ENCODE measurements around the gene CSF2.

Gene CSF2

GRCh38 chr5:132067941-132068808 lies 5.4 kb upstream of the CSF2 start:
- DNase-seq (ENCODE audit: low spot score): no peak

DNA sequence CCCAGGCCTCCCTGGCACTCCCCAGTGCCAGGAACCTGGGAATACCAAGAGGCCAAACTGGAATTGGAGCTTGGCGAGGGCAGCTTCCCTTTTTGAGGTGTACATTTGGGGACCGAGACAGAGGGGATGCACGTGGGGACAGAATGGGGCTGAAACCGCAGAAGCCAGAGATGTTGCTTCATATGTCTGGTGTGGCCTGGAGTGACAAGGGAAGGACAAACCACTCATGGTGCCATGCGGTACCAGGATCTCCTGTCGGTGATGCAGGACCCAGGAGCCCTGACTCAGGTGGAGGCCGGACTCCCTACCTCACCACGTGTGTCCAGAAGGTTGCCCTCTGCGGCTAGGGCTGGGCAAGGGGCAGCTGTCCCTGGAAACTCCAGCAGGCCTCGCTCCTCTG lies 4.0 kb upstream of the CSF2 start:
- DNase-seq (ENCODE audit: low spot score): no peak

- no peak for DNase-seq (ENCODE audit: low spot score)
These were observed 3.6 kb upstream of the CSF2 start for GRCh38 chr5:132069994-132070393.

DNA sequence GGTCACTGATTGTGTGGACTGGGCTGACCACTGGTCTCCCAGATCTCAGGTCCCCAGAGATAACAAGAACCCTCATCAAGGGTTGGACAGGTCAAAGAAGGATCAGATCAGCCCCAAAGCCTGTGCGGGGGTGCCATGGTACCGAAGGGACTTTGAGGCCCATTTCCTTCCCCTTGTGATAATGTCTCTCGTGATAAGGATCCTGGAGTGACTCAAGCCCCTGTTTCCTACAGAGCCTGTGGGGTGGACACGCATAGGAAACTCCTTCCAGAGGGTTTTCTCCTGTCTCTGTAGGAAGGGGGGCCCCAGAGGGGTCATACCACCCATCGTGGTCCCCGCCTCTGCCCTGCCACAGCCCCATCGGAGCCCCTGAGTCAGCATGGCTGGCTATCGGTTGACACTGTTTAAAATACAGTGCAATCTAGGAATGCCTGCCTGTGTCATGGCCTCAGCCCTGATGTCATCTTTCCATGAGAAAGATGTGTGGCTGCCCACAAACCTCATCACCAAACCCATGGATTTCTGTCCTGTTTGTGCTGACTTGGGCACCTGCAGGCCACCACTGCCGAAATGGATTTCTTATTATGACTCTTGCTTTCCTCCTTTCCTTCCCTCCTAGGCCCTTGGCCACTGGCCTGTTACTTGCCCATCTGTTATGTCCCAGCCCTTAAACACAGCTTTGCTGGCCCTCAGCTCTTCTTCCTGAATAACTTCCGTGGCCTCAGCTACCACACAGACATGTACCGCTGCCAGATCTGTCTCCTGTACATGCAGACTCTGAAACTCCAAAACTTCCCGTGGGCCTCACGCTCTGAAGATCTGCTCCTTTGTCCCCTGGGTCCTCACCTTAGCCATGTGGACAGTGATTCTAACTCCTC lies 2.9 kb upstream of the CSF2 start:
- no peak for DNase-seq (ENCODE audit: low spot score)

DNA sequence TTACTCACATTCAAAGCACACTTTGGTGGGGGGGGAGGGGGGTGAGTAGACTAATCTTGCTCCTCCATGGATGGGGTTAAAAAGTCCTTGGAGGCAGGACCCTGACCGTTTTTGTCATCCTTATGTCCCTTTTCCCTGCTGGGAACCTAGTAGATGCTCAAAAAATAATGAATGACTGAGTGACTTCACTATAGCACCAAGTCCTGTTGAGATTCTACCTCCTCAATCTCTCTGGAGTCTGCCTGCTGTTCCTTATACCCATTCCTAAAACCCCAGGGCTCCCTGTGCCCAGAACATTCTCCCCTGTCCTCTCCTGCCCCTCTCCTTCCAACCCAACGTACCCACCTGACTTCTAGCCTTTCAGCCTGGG lies 2.3 kb upstream of the CSF2 start:
- DNase-seq (ENCODE audit: low spot score): no peak

- DNase-seq (ENCODE audit: low spot score): no peak
These were observed 1.5 kb upstream of the CSF2 start for GRCh38 chr5:132072070-132072469.

DNA sequence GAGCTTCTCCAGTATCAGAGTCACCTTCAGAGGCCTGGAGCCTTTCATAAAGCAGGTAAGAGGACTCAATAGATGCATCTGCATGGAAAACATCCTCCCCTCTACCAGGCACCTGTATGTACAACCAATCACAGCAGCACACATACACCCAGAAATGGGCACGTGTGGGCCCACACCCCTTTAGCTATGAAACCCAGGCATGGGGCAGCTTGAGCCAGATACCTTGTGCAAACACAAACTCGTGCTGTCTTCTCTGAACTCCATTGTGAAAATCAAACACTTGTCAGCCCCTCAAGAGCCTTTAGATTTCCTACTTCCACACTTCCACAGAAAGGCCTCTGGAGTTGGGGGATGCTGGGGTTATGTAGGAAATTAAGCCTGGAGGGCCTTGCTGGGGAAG lies 1.1 kb upstream of the CSF2 start:
- no peak for DNase-seq (ENCODE audit: low spot score)

DNA sequence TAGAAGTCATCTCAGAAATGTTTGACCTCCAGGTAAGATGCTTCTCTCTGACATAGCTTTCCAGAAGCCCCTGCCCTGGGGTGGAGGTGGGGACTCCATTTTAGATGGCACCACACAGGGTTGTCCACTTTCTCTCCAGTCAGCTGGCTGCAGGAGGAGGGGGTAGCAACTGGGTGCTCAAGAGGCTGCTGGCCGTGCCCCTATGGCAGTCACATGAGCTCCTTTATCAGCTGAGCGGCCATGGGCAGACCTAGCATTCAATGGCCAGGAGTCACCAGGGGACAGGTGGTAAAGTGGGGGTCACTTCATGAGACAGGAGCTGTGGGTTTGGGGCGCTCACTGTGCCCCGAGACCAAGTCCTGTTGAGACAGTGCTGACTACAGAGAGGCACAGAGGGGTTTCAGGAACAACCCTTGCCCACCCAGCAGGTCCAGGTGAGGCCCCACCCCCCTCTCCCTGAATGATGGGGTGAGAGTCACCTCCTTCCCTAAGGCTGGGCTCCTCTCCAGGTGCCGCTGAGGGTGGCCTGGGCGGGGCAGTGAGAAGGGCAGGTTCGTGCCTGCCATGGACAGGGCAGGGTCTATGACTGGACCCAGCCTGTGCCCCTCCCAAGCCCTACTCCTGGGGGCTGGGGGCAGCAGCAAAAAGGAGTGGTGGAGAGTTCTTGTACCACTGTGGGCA lies 642 bp downstream of the CSF2 start:
- no peak for DNase-seq (ENCODE audit: low spot score)

DNA sequence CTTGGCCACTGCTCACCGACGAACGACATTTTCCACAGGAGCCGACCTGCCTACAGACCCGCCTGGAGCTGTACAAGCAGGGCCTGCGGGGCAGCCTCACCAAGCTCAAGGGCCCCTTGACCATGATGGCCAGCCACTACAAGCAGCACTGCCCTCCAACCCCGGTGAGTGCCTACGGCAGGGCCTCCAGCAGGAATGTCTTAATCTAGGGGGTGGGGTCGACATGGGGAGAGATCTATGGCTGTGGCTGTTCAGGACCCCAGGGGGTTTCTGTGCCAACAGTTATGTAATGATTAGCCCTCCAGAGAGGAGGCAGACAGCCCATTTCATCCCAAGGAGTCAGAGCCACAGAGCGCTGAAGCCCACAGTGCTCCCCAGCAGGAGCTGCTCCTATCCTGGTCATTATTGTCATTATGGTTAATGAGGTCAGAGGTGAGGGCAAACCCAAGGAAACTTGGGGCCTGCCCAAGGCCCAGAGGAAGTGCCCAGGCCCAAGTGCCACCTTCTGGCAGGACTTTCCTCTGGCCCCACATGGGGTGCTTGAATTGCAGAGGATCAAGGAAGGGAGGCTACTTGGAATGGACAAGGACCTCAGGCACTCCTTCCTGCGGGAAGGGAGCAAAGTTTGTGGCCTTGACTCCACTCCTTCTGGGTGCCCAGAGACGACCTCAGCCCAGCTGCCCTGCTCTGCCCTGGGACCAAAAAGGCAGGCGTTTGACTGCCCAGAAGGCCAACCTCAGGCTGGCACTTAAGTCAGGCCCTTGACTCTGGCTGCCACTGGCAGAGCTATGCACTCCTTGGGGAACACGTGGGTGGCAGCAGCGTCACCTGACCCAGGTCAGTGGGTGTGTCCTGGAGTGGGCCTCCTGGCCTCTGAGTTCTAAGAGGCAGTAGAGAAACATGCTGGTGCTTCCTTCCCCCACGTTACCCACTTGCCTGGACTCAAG lies 1.5 kb downstream of the CSF2 start:
- no peak for DNase-seq (ENCODE audit: low spot score)

- DNase-seq (ENCODE audit: low spot score): no peak
These were observed 2.1 kb downstream of the CSF2 start for GRCh38 chr5:132075719-132076077.

DNA sequence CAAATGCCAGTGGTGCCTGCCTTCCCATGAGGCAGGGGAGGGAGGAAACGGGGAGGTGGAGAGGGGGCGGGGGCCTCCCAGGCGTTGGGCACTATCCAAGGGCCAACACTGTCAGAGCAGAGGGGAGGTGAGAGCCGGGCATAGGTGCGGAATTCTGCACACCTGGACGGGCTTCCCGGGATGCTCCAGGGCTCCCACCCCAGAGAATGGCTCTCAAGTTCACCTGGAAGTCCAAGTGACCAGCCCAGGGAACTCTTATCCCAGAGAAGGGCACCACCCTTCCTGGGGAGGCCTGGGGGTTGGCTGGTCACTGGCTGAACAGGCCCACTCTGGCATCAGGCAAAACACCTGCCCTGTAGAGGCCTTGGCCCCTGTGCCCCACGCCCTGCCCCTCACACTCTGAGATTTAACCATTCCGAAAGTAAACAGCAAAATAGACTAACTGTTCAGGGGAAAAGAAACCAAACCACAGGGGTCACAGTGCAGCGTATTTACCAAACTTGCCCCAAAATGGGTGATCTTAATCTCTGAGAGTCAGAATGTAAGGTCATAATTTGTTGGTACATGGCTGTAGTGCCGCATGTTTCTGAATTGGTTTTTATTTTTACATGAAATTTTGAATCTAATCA lies 2.7 kb downstream of the CSF2 start:
- no peak for DNase-seq (ENCODE audit: low spot score)

GRCh38 chr5:132076983-132077382 lies 3.4 kb downstream of the CSF2 start:
- DNase-seq (ENCODE audit: low spot score): no peak

DNA sequence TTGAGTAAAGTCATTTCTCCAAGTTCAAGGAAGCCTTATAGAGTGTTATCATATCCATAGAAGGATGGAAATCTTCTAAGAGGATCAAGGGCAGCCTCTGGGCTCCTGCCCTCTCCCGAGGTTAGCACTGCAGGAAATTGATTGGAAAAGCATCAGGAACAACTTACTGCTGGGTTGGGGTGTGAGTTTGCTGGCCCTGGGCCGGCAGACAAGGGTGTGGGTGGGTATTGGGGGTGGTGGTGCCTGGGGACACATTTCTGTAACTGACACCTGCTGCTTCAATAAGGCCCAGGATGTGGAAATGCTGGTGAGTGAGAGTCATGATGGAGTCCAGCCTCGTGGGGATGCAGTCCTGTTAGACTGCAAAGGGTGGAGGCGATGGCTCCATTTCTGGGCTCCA lies 5.5 kb downstream of the CSF2 start:
- no peak for DNase-seq (ENCODE audit: low spot score)

GRCh38 chr5:132079619-132080018 lies 6.0 kb downstream of the CSF2 start:
- no peak for DNase-seq (ENCODE audit: low spot score)

DNA sequence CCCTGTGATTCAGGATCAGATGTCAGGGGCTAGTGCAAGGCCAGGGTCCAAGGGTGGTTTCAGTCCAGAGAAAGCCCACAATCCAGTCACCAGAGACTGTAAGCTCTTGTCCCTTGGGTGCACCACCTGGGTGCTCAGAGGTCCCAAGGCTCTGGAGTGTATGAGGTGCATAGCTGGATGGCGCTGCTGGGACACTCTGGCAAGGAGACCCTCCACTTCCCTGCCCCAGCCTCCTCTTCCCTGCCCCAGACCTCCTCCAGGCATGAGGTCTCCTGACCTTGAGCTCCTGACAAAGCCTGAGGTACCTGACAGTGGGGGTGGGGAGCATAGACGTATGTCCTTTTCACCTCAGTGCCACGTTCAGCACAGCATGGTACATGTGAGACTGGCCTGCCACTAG lies 7.0 kb downstream of the CSF2 start:
- DNase-seq (ENCODE audit: low spot score): no peak

- no peak for DNase-seq (ENCODE audit: low spot score)
These were observed 7.9 kb downstream of the CSF2 start for GRCh38 chr5:132081458-132081857.

DNA sequence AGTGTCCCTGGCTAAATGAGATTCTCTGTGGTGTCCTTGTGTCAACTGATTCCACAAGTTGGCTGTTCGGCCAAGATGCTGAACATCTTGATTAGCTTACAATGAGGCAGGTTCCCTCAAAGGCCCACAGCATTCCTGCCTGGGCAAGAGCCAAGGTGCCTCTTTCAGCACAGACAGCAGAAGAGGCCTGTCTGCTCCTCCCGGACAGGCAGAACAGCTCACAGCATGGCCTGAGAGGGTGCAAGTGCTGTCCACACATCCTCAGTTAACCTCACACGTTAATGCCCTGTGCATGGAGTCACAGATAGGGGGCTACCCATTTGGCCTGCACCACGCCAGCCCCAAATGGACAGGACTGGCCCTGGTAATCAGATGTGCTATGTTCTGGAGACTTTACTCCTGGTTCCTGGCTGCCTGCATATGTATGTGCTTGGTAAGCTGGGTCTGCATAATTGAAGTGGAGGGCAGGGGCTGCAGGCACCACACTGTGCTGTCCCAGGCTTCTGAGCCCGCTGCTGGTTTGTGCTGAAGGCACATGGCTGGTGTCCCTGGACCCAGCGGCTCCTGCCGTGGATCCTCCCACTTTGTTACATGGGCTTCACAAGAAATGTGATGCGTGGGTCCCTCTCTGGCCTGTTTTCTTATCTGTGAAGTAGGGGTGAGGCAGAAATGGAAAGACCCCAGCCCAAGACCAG lies 8.9 kb downstream of the CSF2 start:
- no peak for DNase-seq (ENCODE audit: low spot score)

DNA sequence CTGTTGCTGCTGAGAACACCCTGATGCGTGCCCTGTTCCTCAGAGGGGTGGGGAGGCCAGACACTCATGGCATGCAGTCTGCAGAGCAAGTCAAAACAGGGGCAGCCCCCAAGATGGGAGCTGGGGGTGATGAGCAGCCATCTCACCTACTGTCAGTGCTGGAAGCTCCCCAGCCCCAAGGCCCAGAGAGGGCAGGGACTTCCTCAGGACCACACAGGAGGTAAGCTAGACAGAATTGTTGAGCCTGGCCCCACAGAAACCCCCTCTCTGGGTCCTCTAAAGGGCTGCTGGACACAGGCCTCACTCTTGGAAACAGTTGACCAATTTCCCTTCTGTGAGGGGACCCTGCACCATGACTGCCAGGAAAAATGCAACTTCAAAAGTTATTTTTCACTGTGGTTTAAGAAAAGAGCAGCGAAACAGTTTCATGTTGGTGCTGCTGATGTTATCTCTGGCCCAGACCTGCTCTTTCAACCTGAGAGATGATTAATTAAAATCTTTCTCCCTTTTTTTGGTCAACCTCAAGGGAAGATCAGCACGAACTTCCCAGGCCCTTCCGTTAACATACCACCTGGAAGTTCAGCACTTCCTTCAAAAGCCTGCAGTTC lies 9.6 kb downstream of the CSF2 start:
- no peak for DNase-seq (ENCODE audit: low spot score)

DNA sequence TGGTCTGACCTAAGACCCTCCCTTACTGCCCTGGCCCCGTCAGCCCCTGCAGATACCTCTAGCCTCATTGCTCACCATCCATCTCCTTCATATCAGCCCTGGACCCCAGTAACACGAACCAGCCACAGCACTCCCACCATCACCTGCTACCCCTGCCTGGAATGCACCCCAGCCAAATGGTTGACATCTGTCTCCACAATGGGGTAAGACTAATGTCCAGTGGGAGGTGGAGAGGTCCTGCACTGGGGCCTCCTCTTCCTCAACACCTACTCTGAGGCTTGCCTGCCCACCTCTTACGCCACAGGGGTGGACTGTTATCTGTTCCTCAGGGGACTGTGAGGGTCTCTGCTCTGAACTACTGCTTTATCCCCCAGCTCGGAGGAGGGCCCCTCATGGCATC lies 12.1 kb downstream of the CSF2 start:
- no peak for DNase-seq (ENCODE audit: low spot score)

GRCh38 chr5:132086277-132086794 lies 12.7 kb downstream of the CSF2 start:
- no peak for DNase-seq (ENCODE audit: low spot score)

All from globus pallidus (tissue), 1 donor.